ENCODE measurements around the gene OR51V1.
"Not testable (repeated sequence)": the region's sequence is repeated elsewhere in the genome, so short reads cannot be mapped to it uniquely, and the experiment has no call there.

The OR51V1 gene

GRCh38 chr11:5200582-5200981 is at the start of gene OR51V1:
TSS of gene OR51V1 (minus strand) at chr11:5200682. CDS start at chr11:5200682, 0 bp downstream.
- no peak for DNase-seq

DNA sequence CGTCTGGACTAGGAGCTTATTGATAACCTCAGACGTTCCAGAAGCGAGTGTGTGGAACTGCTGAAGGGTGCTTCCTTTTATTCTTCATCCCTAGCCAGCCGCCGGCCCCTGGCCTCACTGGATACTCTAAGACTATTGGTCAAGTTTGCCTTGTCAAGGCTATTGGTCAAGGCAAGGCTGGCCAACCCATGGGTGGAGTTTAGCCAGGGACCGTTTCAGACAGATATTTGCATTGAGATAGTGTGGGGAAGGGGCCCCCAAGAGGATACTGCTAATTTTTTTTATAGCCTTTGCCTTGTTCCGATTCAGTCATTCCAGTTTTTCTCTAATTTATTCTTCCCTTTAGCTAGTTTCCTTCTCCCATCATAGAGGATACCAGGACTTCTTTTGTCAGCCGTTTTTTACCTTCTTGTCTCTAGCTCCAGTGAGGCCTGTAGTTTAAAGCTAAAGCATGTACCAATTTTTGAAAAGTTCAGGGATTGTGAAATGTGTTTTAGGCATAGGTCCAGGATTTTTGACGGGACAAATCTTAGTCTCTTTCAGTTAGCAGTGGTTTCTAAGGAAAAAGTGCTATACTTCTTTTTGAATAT is 49.4 kb upstream of the OR51V1 start, which contains the start of gene HBG1:
HBG1 (minus strand) TSS at position 51 of the 590 bp plus-strand sequence. CDS start 53 bp downstream, outside the sequence.
- not testable (repeated sequence) for DNase-seq

DNA sequence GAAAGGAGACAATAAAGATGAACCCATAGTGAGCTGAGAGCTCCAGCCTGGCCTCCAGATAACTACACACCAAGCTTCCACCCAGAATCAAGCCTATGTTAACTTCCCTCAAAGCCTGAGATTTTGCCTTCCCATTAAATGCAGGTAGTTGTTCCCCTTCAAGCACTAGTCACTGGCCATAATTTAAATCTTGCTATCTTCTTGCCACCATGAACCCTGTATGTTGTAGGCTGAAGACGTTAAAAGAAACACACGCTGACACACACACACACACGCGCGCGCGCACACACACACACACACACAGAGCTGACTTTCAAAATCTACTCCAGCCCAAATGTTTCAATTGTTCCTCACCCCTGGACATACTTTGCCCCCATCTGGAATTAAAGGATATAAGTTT is 48.0 kb upstream of the OR51V1 start:
- DNase-seq = not testable (repeated sequence)

GRCh38 chr11:5247472-5248192 is 47.1 kb upstream of the OR51V1 start:
- DNase-seq = no peak

- DNase-seq = no peak
Measured at GRCh38 chr11:5246772-5247471, 46.4 kb upstream of the OR51V1 start.

DNA sequence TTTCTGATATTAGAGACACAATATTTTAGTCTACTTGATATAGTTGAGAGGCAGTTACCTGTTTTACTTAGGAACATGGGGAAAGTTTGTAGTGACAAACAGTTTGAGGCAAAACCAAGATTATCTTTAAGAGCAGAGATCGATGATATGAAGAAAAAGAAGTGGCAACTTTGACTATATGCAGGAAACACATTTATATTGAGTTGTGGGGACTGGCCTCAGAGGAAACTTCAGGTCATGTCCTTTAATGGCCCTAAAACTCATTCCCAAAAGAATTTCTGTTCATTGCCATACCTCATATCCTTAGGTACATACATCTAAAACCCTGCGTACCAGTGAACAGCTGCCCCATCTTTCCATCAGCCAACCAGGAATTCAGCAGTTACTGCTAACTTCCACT is 44.7 kb upstream of the OR51V1 start:
- no peak for DNase-seq

DNA sequence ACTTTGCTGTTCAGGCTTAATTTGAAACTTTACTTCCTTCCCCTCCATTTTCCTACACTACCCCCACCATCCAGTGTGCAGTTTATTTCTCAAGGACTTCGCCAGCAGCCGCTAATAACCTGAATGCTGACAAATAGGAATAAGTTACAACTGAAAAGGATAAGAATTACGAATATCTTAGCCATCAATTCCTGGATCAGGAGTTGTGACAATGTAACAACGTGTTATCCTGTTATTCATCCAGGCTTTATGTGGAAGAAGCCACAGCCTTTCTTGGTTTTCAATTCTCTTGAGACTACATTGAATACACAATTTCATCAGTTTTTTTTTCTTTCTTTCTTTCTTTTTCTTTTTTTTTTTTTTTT is 43.3 kb upstream of the OR51V1 start:
- DNase-seq = no peak

DNA sequence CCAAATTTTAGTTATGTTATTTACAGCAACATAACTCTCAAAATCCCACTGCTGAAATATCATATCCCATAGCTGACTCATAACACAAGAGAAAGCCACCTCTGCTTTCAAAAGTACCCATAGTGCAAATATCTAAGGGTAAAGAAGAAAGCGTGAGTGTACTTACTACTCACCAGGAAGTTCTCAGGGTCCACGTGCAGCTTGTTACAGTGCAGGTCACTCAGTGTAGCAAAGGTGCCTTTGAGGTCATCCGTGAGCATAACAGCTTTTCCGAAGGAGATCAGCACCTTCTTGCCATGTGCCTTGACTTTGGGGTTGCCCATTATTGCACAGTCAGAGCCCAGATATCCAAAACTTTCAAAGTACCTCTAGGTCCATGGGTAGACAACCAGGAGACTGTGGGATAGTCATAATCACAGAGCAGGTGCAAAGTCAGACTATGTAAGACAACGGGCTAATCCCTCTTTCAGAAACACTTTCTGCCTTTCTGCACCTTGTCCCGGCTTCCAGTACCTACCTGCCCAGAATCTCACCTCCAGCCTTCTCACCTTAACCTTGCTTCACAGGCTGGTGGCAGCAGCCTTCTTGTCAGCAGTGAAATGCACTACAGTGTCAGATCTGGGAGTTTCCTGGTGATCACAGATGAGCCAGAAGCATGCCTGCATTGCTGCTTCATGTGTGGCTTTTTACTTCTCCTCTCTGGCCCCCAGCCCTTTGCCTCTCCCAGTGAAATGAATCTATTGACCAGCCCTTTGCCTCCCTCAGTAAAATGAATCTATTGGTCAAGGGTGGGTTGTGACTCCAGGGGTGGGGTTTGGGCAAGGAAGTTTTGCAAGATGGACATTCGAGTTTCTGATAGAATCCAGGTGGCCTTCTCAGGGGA is 42.7 kb upstream of the OR51V1 start:
- no peak for DNase-seq

- DNase-seq = no peak
Measured at GRCh38 chr11:5242208-5242607, 41.7 kb upstream of the OR51V1 start.

GRCh38 chr11:5241458-5241857 is 41.0 kb upstream of the OR51V1 start:
- DNase-seq = no peak

GRCh38 chr11:5240458-5240857 is 40.0 kb upstream of the OR51V1 start:
- no peak for DNase-seq

DNA sequence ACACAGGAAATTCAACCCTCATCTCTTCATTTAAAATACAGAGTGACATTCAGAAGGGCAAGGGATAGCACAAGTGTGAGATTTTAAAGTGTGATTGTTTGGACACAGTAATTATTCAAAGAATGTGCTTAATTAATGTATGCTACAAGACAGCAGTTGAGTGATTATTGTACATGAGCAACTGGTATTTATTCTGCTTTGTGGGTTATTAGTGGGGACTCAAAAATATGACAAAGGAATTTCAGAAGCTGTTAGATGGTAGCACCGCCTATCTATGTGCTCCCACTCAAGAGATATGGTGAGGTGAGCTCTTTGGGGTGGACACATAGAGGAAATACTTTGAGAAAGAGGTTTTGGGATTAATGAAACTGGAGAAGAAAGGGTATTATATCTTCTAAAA is 39.6 kb upstream of the OR51V1 start:
- DNase-seq = no peak

DNA sequence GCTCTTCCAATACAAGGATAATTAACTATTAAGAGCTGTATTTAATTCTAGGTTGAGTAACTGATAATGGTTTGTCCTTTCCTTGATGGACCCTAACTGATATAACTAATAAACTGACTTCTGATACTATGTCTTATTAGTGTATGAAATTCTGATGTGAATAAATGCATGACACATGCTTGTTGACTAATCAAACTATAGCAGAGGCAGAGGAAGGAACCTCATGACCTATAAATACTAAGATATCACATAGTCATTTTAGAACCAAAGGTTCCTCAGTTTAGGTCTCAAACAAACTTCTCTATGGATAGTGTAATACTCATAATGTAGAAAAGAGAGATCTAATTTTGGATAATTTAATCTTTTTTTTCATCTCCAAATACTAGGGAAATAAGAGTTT is 38.6 kb upstream of the OR51V1 start:
- no peak for DNase-seq

- DNase-seq = no peak
Measured at GRCh38 chr11:5238486-5238885, 38.0 kb upstream of the OR51V1 start.

DNA sequence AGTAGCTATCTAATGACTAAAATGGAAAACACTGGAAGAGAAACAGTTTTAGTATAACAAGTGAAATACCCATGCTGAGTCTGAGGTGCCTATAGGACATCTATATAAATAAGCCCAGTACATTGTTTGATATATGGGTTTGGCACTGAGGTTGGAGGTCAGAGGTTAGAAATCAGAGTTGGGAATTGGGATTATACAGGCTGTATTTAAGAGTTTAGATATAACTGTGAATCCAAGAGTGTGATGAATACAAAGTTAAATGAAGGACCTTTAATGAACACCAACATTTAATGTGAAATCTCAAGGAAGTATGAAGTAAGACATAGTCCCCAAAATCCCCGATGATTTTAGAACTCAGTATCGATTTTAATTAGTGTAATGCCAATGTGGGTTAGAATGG is 36.9 kb upstream of the OR51V1 start:
- DNase-seq = no peak

DNA sequence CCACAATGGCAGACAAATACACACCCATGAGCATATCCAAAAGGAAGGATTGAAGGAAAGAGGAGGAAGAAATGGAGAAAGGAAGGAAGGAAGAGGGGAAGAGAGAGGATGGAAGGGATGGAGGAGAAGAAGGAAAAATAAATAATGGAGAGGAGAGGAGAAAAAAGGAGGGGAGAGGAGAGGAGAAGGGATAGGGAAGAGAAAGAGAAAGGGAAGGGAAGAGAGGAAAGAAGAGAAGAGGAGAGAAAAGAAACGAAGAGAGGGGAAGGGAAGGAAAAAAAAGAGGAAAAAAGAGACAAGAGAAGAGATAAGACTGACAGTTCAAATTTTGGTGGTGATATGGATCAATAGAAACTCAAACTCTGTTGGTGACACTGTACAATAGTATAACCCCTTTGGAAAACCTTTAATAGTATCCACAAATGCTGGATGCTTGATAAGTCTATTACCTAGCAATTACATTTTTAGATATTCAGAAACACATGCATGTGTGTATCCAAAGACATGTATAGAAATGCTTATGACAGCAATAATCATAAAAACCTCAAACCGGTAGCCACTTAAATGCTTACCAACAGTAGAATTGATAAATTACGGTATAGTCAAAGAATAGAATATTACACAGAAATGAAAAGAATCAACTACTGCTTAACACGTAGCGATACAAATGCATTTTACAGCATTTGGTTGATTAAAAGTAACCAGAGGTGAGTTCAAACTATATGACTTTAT is 35.0 kb upstream of the OR51V1 start:
- DNase-seq = no peak

GRCh38 chr11:5234381-5234834 is 33.9 kb upstream of the OR51V1 start, which contains the start of gene HBD:
TSS of gene HBD (minus strand) at chr11:5234483. CDS start at chr11:5234433, 50 bp downstream.
- no peak for DNase-seq

DNA sequence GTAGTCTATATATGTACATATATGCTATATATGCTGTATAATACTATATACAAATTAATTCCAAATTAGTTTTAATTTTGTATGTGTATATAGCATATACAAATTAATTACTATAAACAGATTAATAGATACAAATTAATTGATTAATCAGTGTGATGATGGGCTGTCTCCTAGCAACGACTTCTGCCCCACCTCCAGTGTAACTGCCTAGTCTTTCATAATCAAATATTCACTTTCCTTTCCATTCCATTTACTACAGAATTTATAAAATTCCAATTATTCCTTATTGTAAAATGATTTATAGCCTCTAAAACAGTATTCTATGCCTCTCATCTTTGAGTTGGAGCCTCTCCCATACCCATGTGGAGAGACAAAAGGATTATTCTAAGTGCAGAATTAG is 32.8 kb upstream of the OR51V1 start:
- DNase-seq = no peak

GRCh38 chr11:5232821-5233220 is 32.3 kb upstream of the OR51V1 start:
- DNase-seq = no peak

GRCh38 chr11:5232176-5232575 is 31.7 kb upstream of the OR51V1 start:
- no peak for DNase-seq

DNA sequence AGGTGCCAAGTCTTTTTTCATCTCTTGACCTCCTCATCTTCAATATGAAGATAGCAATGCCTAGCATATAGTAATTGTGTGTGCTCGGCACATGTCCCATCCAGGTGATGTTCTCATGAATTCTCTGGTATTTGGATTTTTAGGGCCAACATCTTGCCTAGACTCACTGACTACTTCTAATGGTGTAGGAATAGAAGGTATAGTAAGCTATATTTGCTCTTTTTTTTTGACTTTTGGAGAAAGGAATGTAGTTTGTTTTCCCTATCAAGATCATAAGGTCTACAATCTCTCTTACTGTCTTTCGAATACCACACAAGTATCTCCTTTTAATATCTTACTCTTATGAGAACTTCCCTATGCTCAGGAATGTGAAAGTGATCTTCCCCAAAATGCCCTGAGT is 30.6 kb upstream of the OR51V1 start:
- DNase-seq = no peak

- no peak for DNase-seq
Measured at GRCh38 chr11:5230266-5230665, 29.8 kb upstream of the OR51V1 start.
